ENCODE results near the gene PIGM. TPM values are rescaled to one million over a fixed set of nuclear protein-coding genes. Genes with fewer than 3 reads are reported as not detected.

Gene PIGM
- total and polyA plus RNA-seq, 8 donors, result 0.76 to 8.7 (median 4.0) TPM

DNA sequence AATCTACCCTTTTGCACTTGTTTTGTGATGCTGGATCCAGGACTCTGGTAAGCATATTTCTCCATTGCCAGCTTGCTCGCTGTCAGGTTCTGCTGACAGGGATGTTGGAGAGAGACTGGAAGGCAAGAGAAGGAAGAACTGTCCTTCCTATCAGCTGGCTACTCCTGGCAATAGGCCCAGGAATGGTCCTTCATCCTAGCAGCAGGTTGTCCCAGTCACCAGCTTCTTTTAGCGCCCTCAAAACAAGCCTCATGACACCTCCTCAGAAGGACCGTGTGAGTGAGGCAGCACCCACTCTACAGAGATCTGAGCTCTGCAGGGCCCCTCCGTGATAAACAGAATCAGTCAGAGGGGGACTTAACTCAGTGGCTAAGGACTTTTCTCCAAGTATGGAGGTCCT, 44.6 kb downstream of the PIGM start:
- TF ChIP-seq, protein P1, sequence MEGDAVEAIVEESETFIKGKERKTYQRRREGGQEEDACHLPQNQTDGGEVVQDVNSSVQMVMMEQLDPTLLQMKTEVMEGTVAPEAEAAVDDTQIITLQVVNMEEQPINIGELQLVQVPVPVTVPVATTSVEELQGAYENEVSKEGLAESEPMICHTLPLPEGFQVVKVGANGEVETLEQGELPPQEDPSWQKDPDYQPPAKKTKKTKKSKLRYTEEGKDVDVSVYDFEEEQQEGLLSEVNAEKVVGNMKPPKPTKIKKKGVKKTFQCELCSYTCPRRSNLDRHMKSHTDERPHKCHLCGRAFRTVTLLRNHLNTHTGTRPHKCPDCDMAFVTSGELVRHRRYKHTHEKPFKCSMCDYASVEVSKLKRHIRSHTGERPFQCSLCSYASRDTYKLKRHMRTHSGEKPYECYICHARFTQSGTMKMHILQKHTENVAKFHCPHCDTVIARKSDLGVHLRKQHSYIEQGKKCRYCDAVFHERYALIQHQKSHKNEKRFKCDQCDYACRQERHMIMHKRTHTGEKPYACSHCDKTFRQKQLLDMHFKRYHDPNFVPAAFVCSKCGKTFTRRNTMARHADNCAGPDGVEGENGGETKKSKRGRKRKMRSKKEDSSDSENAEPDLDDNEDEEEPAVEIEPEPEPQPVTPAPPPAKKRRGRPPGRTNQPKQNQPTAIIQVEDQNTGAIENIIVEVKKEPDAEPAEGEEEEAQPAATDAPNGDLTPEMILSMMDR (IDR thresholded peaks at IDR 0.05), result no peak
- TF ChIP-seq EP300 (IDR thresholded peaks at IDR 0.05) (no peak), POLR2AphosphoS5 (IDR thresholded peaks at IDR 0.05) (no peak), POLR2A (IDR thresholded peaks at IDR 0.05) (no peak)
- Histone ChIP-seq H3K36me3 (no peaks in the 10 kb centered on the region), H3K4me1 (peaks cover 0 to 8% (median 0%) of the 10 kb centered on the region in 4 donors), H3K4me3 (no peak overlapping the region), H3K27ac (no peak overlapping the region), H3K27me3 (no peaks in the 10 kb centered on the region), H3K9me3 (no peaks in the 10 kb centered on the region)
- intact Hi-C loops (cut with DNase I; ENCODE audit: low total_unique reads), result no loop called here
- WGBS, 5 donors, result 66 to 83% (median 80%) methylated on average over 4 of the region's 4 CpGs
- DNase-seq, result no peak

DNA sequence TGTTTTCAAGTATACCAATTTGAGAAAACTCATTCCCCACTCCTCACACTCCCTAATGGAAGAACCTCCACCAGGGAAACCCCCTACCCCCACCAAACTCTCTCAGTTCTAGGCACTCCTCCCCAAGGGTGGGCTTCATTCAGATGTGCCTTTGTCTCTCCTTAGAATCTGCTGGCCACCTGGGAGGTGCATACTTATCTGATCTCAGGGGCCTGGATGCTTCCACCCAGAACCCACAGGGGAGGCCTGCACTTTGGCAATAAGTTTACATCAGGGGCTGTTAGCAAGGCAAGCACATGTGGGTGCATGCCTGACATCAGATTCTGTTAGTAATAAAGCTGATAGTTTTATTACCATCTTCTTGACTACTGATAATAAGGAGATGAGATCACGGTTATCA, 45.3 kb downstream of the PIGM start:
- intact Hi-C loops (cut with DNase I; ENCODE audit: low total_unique reads), result no loop called here
- TF ChIP-seq EP300 (IDR thresholded peaks at IDR 0.05), result no peak
- TF ChIP-seq, protein P1 (IDR thresholded peaks at IDR 0.05), result no peak
- TF ChIP-seq POLR2AphosphoS5 (IDR thresholded peaks at IDR 0.05), result no peak
- no peak for TF ChIP-seq POLR2A (IDR thresholded peaks at IDR 0.05)
- Histone ChIP-seq H3K27ac (no peak overlapping the region), H3K27me3 (no peaks in the 10 kb centered on the region), H3K4me3 (no peak overlapping the region), H3K9me3 (no peaks in the 10 kb centered on the region), H3K36me3 (no peaks in the 10 kb centered on the region), H3K4me1 (peaks cover 0 to 4% (median 0%) of the 10 kb centered on the region in 4 donors)
- WGBS, 5 donors, result 78 to 95% (median 89%) methylated on average over 1 of the region's 1 CpG
- no peak for DNase-seq

DNA sequence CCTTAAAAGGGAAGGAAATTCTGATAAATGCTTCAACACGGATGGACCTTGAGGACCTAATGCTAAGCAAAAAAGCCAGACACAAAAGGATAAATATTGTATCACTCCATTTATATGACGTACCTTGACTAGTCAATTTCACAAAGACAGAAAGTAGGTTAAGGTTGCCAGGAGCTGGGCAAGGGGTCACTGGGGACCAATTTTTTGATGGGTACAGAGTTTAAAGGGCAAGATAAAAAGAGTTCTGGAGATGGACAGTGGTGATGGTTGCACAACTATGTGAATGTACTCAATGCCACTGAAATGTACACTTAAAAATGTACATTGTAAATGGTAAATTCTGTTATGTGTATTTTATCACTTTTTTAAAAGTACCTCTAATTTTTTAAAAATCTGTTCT, 45.7 kb downstream of the PIGM start:
- Histone ChIP-seq H3K36me3 (peaks cover 0 to 4% (median 0%) of the 10 kb centered on the region in 4 donors), H3K4me3 (no peak overlapping the region), H3K27ac (no peak overlapping the region), H3K9me3 (no peaks in the 10 kb centered on the region), H3K4me1 (no peaks in the 10 kb centered on the region), H3K27me3 (no peaks in the 10 kb centered on the region)
- no peak for DNase-seq
- intact Hi-C loops (cut with DNase I; ENCODE audit: low total_unique reads), result no loop called here
- 73 to 84% (median 80%) methylated on average over 2 of the region's 2 CpGs for WGBS, 5 donors
- TF ChIP-seq EP300 (IDR thresholded peaks at IDR 0.05) (no peak), POLR2AphosphoS5 (IDR thresholded peaks at IDR 0.05) (no peak), POLR2A (IDR thresholded peaks at IDR 0.05) (no peak)
- TF ChIP-seq, protein P1 (IDR thresholded peaks at IDR 0.05), result no peak

DNA sequence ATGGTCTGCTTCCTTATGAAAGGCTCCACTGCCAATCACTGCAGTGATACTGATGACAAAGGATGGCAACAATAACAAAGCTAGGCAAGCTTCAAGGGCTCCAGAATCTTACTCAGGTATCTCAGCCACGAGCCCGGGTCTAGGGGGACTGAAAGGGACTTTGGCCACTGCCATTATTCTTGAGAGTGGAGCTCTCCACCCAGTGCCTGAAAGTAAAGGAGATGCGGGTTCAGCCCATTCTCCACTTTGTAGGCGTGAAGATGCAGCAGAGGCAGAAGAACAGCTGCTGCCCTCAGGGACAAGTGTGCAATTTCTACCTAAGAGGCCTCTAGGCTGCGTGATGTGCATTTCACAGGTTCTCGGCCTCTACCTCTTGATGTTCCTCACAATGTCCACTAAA, 46.3 kb downstream of the PIGM start:
- intact Hi-C loops (cut with DNase I; ENCODE audit: low total_unique reads), result no loop called here
- no peak for DNase-seq
- H3K9me3 ChIP-seq, result no peaks in the 10 kb centered on the region

More for the DNA sequence above, 46.3 kb downstream of the PIGM start:
- no peak for TF ChIP-seq EP300 (IDR thresholded peaks at IDR 0.05)
- no peak for TF ChIP-seq POLR2A (IDR thresholded peaks at IDR 0.05)
- TF ChIP-seq POLR2AphosphoS5 (IDR thresholded peaks at IDR 0.05), result no peak
- TF ChIP-seq, protein P1 (IDR thresholded peaks at IDR 0.05), result no peak
- 88 to 92% (median 91%) methylated on average over 6 of the region's 6 CpGs for WGBS, 5 donors
- Histone ChIP-seq H3K36me3 (peaks cover 0 to 9% (median 2%) of the 10 kb centered on the region in 4 donors), H3K4me3 (no peak overlapping the region), H3K4me1 (no peaks in the 10 kb centered on the region), H3K27me3 (no peaks in the 10 kb centered on the region), H3K27ac (no peak overlapping the region)
